HG02852 (cell line): Measurements from ENCODE around the gene DISC1.

Experiments
- ATAC-seq: cut with Tn5 transposase; IDR thresholded peaks from one replicate; pipeline ENCODE4 v1.9.1; 2021; ENCODE audit warnings: mild to moderate bottlenecking, moderate library complexity; ENCODE audit not compliant: unreplicated experiment

DISC1 gene

DNA sequence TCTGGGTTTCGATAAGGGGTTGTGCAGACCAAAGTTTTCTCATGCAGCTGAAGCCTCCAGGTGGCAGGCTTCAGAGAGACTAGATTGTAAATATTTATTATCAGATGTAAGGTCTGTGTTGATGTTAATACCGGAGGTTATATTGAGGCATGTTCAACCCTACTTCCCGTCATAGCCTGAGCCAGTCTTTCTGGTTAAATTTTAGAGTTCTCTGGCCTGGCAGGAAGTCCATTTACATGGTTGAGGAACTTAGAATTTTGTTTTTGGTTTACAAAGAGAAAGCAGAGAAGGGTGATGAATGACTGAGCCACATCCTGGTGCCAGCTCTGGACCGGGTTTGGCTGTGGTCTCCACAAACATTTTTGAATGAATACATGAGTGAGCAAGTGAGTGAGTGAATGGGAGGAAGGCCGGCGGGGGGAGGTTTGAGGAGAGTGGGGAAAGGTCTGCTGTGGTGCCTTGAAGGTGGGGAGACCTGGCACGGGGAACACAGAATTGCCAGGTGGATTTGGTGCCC, 218.5 kb downstream of the DISC1 start:
- ATAC-seq = no peak

DNA sequence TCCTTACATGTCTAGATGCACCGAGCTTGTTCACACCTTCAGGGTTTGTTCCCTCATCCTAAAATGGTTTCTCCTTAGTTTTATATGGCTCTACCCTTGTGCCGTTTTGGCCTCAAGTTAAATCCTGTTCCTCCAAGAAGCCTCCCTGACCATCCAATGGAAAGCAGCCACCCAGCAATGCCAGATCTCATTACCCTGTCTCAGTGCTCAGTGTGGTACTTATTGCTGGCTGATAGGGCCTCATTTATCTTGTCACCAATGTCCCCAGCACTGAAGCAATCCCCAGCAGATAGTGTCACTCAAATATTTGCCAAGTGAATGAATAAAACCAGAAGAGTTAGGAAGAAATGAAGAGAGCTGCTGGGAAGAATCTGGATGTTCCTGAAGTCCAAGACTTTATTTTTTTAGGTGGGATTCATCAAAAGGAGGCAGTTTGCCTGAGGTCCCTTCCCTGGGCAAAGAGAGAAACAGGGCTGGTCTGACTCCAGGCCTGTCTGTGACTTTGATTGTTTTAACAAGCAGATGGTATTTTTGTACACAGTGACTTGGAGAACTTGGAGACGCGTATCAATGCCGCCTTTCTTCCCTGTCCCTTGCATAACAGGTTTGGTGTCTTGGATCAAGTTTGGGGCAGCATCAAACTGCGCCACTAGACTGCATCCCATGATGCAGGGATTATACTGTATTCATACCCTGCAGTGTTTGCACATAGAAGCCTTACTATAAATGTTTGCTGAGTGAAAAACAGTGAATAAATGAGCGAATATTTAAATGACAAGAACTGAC, 221.2 kb downstream of the DISC1 start:
- no peak for ATAC-seq

DNA sequence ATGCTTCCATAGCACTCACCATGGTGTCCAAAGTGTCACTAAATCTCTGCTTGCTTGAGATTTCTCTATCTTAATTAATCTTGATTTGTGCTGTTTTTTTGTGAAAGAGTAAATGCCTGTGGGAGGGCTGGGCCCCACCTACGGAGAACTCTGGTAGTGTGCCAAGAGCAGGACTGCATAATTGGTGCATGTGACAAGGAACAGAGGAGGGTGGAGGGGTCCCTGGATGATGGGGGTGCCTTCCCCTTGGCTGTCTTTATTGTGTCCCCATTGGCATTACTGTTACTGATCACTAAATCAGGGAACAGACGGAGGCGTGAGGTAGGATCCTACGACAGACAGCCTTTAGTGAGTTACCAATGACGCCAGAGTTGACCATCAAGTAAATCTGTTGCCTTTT, 223.4 kb downstream of the DISC1 start:
- no peak for ATAC-seq

DNA sequence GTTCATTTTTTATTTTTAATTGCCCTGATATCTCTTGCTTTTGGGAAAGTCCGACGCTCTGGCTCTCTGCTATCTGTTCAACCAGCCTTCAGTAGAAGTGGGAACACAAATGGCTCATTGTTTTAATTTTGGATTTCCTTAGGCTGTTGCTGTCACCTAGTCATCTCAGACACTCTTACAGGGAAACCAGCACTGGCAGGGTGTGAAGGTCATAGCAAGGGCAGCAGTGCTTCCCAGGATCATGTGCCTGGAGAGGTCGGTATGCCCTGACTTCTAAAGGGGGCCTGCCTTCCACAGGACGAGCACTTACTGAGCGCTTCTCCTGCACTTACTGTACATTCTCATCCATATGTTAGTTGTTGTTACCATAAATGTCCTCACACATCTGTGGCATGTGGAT, 224.2 kb downstream of the DISC1 start:
- ATAC-seq = no peak

DNA sequence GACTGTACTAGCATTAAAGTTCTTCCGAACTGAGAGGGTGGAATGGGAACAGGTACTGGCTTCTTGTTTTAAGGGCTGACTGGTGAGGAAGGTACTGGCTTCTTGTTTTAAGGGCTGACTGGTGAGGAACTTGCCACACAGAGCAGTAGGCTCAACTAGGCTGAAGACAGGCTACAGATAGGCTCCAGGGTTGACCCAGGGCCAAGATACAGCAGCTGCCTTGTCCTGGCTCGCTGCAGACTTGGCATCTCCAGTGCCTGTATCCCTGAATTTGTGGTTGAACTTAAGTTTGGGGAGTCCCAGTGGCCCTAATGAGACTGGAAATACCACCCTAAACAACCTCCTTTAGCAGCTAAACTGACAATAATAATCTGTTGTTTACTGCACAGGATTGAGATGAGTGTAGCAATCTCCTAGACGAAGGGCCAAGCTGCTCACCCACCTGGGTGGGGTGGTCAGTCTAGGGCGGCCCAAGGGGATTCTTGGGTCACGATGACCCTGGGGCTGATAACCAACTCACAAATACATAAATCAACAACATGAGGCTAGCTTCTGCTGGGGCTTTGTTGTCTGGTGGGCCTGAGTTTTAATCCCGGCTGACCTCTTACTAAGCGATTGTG, 227.1 kb downstream of the DISC1 start:
- no peak for ATAC-seq

DNA sequence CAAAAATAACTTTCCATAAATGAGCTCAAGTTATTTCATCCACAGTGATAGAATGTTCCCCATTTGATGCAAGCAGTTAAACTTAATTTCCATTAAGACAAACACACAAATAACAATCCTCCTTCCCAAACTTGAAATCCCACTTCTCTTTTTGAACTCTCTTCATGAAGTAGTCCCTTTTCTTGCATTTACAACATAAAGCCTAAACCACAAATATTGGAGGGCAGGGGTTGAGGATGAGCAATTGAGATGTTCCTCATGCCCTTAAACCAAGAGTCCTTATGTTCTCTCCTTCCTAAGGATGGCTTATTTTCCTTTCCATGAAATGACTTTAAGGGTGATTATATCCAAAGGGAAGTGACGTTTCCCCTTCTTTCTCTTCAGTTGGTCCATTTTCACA, 228.8 kb downstream of the DISC1 start:
- no peak for ATAC-seq

DNA sequence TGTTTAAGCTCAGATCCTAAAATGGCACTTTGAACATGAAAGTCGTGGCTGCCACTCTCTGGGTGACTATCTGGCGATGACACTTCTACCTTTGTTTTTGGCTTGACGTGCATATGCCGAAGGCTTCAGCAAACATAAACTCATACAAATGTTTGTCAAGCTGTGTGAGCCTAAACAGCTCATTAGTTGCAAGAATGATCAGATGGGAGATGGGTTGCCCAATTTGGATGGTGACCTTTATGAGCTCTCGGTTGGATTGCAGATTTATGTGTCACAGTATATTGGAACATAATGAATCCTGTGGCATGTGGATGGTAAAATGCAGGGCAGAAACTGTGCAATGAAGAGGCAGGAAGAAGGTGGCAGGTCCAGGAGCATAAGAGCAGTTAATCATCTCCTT, 229.3 kb downstream of the DISC1 start:
- ATAC-seq = no peak

DNA sequence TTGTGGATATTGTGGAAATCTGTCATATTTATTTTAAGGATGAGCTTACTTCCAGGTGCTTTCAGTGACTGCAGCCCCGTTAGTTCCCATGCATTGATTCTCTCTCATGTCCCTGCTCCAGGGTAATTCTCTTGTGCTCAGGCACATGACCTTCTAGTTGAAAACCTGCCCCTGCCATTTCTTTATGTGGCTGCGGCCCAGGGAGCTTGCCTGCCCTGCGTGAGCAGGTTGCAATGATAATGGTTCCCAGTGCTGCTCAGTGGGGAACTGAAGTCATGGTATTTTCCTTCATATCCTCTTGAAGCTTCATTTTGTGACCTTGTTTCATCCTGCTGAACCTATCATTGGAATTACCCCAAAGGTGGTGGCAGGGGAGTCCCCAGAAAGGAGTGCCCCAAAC, 229.8 kb downstream of the DISC1 start:
- no peak for ATAC-seq

DNA sequence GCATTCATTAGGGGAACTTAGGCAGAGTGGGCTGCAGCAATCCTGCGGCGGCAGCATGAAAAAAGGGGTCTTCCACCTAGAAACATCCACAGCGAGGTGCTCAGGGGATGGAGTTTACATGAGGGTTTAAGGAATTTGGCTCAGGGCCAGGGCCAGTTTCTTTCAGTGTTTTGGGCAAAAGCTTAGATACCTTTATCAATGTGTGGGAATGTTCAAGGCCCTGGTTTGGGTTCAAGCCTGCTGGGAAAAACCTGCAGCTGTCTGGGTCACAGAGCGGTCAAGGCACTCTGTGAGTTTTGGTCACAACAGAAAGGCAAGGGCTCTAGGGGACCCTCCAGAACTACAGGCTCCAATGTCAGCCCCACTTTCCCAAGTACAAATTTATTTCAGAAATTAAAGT, 230.3 kb downstream of the DISC1 start:
- no peak for ATAC-seq

DNA sequence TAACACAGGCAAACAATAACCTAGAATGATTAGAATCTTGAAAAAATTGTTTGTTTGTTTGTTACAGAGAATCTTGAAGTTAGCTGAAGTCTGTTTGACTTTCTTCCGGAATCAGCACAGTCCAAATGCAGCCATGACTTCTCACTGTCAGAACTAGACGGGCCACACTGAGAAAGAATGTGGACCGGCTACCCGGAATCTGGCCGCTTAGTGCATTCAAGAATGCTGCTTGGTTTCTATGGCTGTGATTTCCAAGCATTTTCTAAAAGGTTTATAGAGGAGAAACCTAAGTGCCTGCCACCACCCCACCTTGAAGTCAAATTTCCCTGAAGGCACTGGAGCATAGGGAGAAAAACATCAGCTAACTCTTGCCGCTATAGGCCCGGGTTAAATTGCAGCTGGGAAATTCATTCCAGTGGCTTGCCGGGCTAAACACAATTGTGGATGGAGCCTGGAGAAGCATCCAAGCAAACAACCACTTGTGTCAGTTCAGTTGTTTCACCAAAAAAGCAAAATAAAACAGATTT, 231.1 kb downstream of the DISC1 start:
- ATAC-seq = no peak

DNA sequence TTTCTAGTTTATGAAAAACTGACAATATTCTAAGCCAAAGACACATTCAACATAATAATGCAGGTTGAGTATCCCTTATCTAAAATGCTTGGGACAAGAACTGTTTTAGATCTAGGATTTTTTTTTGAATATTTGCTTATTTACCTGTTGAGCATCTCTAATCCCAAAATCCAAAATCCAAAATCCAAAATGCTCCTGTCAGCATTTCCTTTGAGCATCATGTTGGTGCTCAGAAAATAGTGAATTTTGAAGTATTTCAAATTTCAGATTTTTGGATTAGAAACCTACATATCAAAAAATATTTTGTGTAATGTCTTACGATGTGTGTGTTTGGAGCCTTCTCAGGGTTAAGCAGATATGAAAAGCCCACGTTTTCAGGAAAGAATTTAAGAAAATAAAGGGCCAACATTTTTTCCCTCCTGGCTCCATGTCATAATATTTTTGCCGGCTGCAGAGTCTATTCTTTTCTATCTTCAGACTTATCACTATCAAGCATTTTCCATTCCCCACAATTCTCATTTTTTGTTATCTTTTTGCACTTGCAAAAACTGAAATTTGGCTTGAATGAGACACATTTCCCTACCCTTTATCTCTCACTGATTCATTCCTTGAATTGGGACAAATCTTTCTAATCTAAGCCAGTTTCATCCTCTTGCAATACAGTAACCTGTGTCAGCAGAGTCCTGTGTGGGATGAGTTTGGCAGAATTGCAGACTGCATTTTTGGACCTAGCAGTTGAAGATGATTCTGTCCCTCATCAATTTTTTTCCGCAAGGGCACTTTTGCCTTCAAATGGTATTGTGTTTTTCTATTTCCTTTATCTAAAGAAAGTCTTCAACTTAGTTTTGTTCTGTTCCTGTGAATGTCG, 233.9 kb downstream of the DISC1 start:
- ATAC-seq = no peak

DNA sequence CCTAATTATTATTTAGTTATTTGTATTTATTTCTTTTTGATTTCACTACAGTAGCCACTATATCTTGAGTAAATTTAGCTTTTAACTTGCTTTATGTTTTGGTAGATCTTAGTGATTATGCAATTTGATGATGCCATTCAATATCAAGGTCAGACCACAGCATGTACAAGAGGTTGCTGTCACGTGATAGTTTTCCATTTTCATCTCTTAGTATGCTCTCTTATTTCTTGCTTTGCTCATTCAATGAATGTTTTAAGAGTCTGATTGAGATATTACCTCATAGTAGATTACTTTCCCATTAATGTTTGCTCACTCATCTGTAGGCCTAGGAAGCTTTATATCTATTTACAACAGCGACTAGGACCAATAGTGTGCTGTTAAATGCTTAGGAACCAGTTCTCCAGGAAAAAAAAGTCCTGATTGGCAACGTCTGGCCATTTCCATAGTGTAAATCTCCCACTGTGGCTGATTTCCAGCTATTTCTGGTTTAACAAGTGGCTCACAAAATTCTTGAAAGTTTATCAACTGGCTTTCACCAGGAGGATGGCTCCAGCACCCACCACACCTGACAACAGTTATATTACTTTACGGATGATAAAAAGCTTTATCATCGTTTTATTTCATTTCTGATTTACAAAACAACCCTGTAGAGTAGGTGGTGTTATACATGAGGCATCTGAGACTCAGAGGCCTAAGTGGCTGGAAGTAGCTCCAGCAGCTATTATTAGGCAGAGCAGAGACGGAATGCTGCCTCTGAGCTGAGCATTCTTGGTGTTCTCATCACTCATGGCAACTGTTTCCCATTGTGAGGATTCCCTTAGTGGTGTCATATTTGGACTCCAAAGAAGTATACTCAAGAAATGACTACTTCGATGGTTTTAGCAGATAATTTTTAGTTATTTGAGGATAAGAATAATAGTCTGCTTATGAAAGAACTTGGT, 235.2 kb downstream of the DISC1 start:
- no peak for ATAC-seq

DNA sequence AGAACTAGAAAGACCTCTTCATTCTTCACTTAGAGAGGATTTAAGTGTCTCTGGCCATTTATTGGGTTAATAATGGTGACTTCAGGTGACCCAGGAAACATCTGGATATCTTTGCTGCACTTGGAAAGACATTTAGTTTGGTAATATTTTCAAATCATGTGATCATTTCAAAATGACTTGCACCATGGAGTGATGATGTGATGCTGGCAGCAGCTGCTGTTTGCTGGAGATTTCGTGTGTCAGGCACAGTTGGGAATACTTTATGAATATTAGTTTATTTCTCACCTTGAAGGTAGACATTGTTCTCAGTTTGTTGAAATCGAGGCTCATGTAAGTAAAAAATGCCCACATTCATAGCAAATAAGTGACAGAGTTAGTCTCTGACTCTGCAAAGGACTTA, 236.0 kb downstream of the DISC1 start:
- ATAC-seq = no peak

DNA sequence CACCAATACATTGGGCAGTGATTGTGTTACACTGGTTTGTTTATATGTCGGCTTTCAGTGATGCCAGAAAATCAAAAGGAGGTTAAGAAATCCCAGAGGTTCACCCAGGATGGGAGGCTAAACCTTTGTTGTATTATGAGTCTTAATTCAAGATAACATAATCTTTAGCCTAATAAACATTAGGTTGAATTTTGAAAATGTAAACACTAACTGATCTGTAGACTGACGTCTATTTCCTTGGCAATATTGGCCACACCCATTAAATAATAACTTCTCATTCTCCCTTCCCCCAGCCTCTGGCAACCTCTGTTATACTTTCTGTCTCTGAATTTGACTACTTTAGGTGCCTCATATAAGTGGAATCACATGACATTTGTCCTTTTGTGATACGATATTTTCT, 238.7 kb downstream of the DISC1 start:
- ATAC-seq = no peak

DNA sequence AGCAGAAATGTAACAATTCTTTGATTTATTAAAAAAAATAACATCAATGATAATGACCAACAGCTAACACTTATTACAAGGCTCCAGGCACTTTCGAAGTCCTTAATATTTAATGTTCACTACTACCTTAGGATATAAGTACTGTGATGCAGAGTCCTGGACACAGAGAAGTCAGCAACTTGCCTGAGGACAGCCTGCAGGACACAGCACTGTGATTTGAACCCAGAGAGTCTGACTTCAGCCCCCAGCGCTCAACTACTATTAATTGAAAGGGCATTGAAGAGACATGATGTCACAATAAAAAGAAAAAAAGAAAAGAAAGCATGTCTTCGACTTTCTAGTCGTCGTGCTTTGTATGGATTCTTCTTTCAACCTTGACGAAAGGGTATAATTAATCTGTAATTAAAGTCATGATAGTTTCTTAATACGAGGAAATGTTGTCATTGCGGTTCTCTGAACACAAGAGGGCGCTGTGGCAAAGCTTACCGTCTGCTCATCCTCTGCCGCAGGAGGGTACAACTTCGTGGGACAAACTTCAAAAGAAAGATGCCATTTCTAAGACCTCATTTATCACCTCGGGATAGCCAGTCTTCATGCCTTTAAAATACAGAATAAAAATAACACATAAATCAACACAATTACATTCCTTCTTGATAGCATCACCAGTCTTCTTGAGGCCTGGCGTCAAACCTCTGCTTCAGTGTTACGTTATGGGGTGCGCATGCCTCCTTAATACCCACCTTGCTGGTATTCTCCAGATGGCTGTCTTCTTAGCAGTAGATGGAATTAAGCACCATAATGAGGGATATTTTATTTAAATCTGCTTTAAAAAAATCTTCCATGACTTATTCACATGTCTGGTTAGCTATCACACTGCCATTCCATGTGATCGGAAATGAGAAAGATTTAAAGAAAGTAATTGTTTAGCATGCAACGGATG, 240.1 kb downstream of the DISC1 start:
- no peak for ATAC-seq

DNA sequence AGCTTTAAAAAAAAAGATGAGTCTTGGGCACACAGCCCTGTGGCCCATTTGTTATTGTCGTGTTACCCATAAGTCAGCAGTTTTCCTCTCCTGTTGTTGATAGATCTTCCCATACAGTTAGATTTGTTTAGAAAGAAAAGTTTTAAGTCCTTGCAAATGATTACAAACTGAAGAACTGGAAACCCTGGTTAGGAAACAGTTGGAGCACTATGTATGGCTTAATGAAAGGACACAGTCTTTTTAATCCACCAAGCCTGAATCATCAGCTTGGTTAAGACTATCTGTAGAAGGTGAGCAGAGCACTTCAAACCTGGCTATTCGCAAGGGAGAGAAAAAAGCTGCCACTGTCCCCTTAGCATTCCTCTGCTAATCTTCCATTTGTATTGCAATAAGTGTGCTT, 241.0 kb downstream of the DISC1 start:
- ATAC-seq = no peak

DNA sequence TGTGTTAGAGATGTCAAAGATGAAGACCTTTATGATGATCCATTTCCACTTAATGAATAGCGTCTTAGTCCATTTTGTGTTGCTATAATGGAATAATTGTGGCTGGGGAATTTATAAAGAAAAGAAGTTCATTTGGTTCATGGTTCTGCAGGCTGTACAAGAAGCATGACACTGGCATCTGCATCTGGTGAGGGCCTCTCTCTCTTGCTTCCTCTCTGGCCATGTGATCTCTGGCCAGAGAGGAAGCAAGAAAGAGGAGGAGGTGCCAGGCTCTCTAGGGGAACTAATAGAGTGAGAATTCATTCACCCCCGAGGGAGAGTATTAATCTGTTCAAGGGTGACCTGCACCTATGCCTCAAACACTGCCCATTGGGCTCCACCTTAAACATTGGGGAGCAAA, 242.8 kb downstream of the DISC1 start:
- no peak for ATAC-seq

DNA sequence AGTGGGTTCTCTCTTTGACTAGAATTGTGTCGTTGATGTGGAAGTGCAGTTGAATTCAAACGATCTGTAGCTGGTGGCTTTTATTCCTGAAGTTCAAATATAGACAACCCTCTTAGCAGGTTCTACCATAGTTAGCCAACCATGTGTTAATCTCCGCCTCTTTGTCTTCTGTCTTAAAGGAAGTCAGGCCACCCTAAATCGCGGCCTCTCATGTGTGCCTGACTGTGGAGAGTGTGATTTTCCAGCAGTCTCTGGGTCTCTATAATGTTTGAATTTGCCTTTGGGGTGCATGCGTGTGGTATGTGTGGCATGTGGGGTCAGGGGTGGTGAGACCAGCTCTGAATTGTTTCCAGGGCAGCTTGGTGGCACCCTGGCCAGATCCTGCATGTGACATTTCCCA, 244.9 kb downstream of the DISC1 start:
- no peak for ATAC-seq

DNA sequence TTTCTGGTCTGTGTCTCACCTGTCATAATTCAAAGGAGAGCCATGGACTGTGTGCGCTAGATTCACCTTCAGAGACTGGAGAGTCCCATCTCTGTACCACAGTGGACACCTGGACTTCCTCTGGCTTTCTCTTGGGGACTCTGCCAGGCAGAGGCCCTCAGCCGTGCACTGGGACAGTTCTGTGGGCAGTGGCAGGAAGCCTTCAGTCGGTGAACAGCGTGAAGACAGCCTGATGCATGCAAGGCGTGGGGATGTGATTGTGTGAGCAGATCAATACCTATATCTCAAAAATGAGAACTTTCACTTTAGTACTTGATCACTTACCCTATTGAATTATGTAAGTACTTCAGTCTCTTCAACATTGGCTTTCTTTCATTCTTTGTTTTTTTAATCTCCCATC, 245.3 kb downstream of the DISC1 start:
- no peak for ATAC-seq
